ENCODE measurements around the gene PSMD13. TPM values are rescaled to one million over a fixed set of nuclear protein-coding genes. Genes with fewer than 3 reads are reported as not detected.

The PSMD13 gene
- total RNA-seq, 1 experiment from 2014 or later = 179 TPM

DNA sequence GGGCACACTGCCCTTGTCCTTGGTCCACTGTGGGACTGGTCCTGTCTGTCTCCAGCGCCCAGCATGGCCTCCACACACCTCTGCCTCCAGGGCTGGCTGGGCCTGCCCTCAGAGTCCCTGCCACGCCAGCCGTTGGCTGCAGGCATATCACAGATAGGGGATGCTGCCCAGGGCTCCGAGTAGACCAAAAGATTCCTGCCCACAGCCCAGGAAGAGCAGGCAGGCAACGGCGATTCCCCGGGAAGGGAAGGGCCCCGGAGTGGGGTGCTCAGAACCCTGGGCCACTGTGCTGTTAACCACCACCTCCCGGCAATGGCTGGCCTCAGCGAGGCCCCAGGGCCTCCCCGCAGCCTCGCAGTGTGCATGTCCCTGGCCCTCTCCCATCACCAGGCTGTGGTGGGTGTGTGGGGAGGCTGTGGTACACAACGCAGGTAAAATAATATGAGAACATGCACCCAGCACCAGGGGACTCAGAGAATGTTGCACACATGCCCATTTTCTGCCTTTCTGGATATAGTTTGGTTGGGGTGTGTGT is 60.3 kb downstream of the PSMD13 start:
- CTCF ChIA-PET = no interaction called here
- Histone ChIP-seq H3K4me2 (ENCODE audit: low read length) (no peak overlapping the region), H3K36me3 (ENCODE audit: control insufficient read depth in 1 of 2, insufficient read depth in 2 of 2, low read length in 2 of 2) (peaks cover 0 to 5% of the 10 kb centered on the region in 2 experiments; a peak in 2 of 4 replicates), H3K4me1 (ENCODE audit: control insufficient read depth in 1 of 2, insufficient read depth in 2 of 2, low read length in 2 of 2) (peaks cover 0 to 3% of the 10 kb centered on the region in 2 experiments; a peak in 1 of 4 replicates), H3K9me3 (ENCODE audit: control insufficient read depth in 1 of 2, insufficient read depth in 1 of 2, low read depth in 1 of 2, low read length in 2 of 2) (no peaks in the 10 kb centered on the region), H3K9ac (ENCODE audit: low read length) (no peak overlapping the region), H3K27me3 (ENCODE audit: insufficient read depth, low read length) (no peaks in the 10 kb centered on the region), H4K20me1 (ENCODE audit: insufficient read depth) (no peaks in the 10 kb centered on the region), H3K4me3 (replicated peaks in 1 of 2; ENCODE audit: low read depth in 1 of 2, low read length in 2 of 2) (no peak overlapping the region), H3K9me2 (ENCODE audit: insufficient read depth) (no peaks in the 10 kb centered on the region), H2AFZ (ENCODE audit: low read depth, low read length, poor library complexity, severe bottlenecking) (no peak overlapping the region), H3K27ac (ENCODE audit: low read depth, low read length) (no peak overlapping the region), H3K79me2 (ENCODE audit: insufficient read depth, low read length) (no peaks in the 10 kb centered on the region)
- intact Hi-C loops (cut with micrococcal nuclease) = no loop called here
- ATAC-seq (peak; percentile 16; the same call in 1 of the 2 replicates), DNase-seq (ENCODE audit: low read depth, low spot score) (no peak)
- BruUV-seq (replicated peaks) = no TSS peak
- TF ChIP-seq ELF1 (IDR thresholded peaks at IDR 0.05; ENCODE audit: borderline replicate concordance, low read depth) = no peak
- no peak for TF ChIP-seq EZH2 (IDR thresholded peaks at IDR 0.05)
- no peak for TF ChIP-seq ZNF274 (IDR thresholded peaks at IDR 0.05; ENCODE audit: low read depth, low read length)
- TF ChIP-seq ZFX (IDR thresholded peaks at IDR 0.05) = no peak
- TF ChIP-seq, protein P1, sequence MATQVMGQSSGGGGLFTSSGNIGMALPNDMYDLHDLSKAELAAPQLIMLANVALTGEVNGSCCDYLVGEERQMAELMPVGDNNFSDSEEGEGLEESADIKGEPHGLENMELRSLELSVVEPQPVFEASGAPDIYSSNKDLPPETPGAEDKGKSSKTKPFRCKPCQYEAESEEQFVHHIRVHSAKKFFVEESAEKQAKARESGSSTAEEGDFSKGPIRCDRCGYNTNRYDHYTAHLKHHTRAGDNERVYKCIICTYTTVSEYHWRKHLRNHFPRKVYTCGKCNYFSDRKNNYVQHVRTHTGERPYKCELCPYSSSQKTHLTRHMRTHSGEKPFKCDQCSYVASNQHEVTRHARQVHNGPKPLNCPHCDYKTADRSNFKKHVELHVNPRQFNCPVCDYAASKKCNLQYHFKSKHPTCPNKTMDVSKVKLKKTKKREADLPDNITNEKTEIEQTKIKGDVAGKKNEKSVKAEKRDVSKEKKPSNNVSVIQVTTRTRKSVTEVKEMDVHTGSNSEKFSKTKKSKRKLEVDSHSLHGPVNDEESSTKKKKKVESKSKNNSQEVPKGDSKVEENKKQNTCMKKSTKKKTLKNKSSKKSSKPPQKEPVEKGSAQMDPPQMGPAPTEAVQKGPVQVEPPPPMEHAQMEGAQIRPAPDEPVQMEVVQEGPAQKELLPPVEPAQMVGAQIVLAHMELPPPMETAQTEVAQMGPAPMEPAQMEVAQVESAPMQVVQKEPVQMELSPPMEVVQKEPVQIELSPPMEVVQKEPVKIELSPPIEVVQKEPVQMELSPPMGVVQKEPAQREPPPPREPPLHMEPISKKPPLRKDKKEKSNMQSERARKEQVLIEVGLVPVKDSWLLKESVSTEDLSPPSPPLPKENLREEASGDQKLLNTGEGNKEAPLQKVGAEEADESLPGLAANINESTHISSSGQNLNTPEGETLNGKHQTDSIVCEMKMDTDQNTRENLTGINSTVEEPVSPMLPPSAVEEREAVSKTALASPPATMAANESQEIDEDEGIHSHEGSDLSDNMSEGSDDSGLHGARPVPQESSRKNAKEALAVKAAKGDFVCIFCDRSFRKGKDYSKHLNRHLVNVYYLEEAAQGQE (IDR thresholded peaks at IDR 0.05; ENCODE audit: low read depth) = no peak
- TF ChIP-seq EZH2phosphoT487 (IDR thresholded peaks at IDR 0.05; ENCODE audit: borderline replicate concordance) = no peak
- POLR2A ChIA-PET = no interaction called here
- RAD21 ChIA-PET (ENCODE audit: low non-redundant PET in 1 of 2, low total read pairs in 2 of 2, uncharacterized antibody in 2 of 2, unreplicated experiment in 2 of 2) = no interaction called here

All from HCT116 (cell line).